A549 (cell line): Measurements from ENCODE around the gene HEXIM2. TPM values are rescaled to one million over a fixed set of nuclear protein-coding genes. Genes with fewer than 3 reads are reported as not detected.

Experiments
- ATAC-seq, 2 experiments: fragments of 200-7000 bp in 1 of 2; fragments of >200 bp in 1 of 2; cut with Nextera tagmentation in 1 of 2; cut with Tn5 transposase in 1 of 2; 3 replicates each; pipeline versions ENCODE4 v1.8.0 to v1.9.1; 2018 to 2020; ENCODE audit warnings: mild to moderate bottlenecking in 1 of 2, moderate library complexity in 1 of 2
- CTCF ChIA-PET: fragments of 300-600 bp; sonication (Branson Sonifier 250); formaldehyde crosslinking; extraction: SDS; loops from one replicate; lab custom pipeline; 2021; ENCODE audit warnings: antibody characterized with exemption, inconsistent platforms; lab: Yijun Ruan, JAX
- POLR2A ChIA-PET: fragments of 350-600 bp; formaldehyde crosslinking; extraction: SDS; loops from one replicate; lab custom pipeline; 2021; ENCODE audit warnings: antibody characterized with exemption, inconsistent platforms; lab: Yijun Ruan, JAX
- DNase-seq, 2 experiments: peaks; one replicate each; pipeline versions ENCODE4 v3.0.0 to v3.0.0-alpha.2; 2011 to 2016; ENCODE audit warnings: low read depth in 1 of 2, low spot score in 1 of 2
- FAIRE-seq: peaks from 2 replicates; lab custom pipeline; 2011; peaks lifted over from hg19 to GRCh38; lab: Jason Lieb, UNC
- H3K27ac ChIP-seq, 2 experiments: fragments of >200 bp; sonication (Bioruptor Twin); formaldehyde crosslinking; 3 replicates each; pipeline ENCODE4 v1.5.1; 2016 to 2017
- H3K4me1 ChIP-seq: fragments of >200 bp; sonication (Bioruptor Twin); formaldehyde crosslinking; 3 replicates; pipeline ENCODE4 v1.6.1; 2016
- H3K4me2 ChIP-seq: fragments of >200 bp; sonication (Bioruptor Twin); formaldehyde crosslinking; 3 replicates; pipeline ENCODE4 v1.6.1; 2016
- H3K4me3 ChIP-seq: fragments of >200 bp; sonication (Bioruptor Twin); formaldehyde crosslinking; 3 replicates; pipeline ENCODE4 v1.5.1; 2016
- H3K9me3 ChIP-seq: fragments of >200 bp; sonication (Bioruptor Twin); formaldehyde crosslinking; 3 replicates; pipeline ENCODE4 v1.6.1; 2016
- BCL3 ChIP-seq: fragments of >200 bp; sonication (Bioruptor Twin); formaldehyde crosslinking; IDR thresholded peaks from 3 replicates; pipeline ENCODE4 v1.6.1; 2016
- BHLHE40 ChIP-seq: IDR thresholded peaks from 2 replicates; pipeline ENCODE4 v1.6.1; 2012; ENCODE audit warnings: low read depth, low read length, inconsistent platforms
- CBX2 ChIP-seq: fragments of 200-600 bp; sonication (generic); IDR thresholded peaks from 2 replicates; pipeline ENCODE4 v1.6.1; 2016; ENCODE audit warnings: low read depth, mild to moderate bottlenecking, borderline replicate concordance
- CEBPB ChIP-seq, 2 experiments: fragments of >200 bp in 1 of 2; sonication (Bioruptor Twin) in 1 of 2; formaldehyde crosslinking in 1 of 2; IDR thresholded peaks; 2 replicates each; pipeline ENCODE4 v1.6.1; 2012 to 2016
- CTCF ChIP-seq: fragments of >200 bp; sonication (Bioruptor Twin); formaldehyde crosslinking; IDR thresholded peaks from 3 replicates; pipeline ENCODE4 v1.5.1; 2016
- E2F6 ChIP-seq: IDR thresholded peaks from 2 replicates; pipeline ENCODE4 v1.6.1; 2012; ENCODE audit warnings: low read depth, borderline replicate concordance
- EHMT2 ChIP-seq: fragments of 200-600 bp; sonication (generic); IDR thresholded peaks from 2 replicates; pipeline ENCODE4 v1.6.1; 2016; ENCODE audit warnings: antibody characterized with exemption, low read depth, mild to moderate bottlenecking, moderate library complexity
- ESRRA ChIP-seq: fragments of 150-350 bp; IDR thresholded peaks from 2 replicates; pipeline ENCODE4 v1.6.1; 2014; ENCODE audit warnings: mild to moderate bottlenecking, low read length, borderline replicate concordance
- FOSB ChIP-seq: fragments of 250-450 bp; sonication (Bioruptor Pico); IDR thresholded peaks from 2 replicates; pipeline ENCODE4 v1.5.0; 2020; ENCODE audit warnings: mild to moderate bottlenecking, moderate library complexity
- FOXS1 ChIP-seq: fragments of 250-450 bp; sonication (Bioruptor Pico); IDR thresholded peaks from 2 replicates; pipeline ENCODE4 v1.5.0; 2020; ENCODE audit warnings: mild to moderate bottlenecking, moderate library complexity
- GATA3 ChIP-seq: IDR thresholded peaks from 2 replicates; pipeline ENCODE4 v1.6.1; 2012; ENCODE audit warnings: borderline replicate concordance
- HDAC2 ChIP-seq: fragments of 200-600 bp; sonication (generic); IDR thresholded peaks from 2 replicates; pipeline ENCODE4 v1.6.1; 2016
- HMGXB4 ChIP-seq: fragments of 250-450 bp; sonication (Bioruptor Pico); IDR thresholded peaks from 2 replicates; pipeline ENCODE4 v1.5.0; 2021; ENCODE audit warnings: mild to moderate bottlenecking, moderate library complexity, borderline replicate concordance
- HOXB13 ChIP-seq: fragments of 250-450 bp; sonication (Bioruptor Pico); IDR thresholded peaks from 2 replicates; pipeline ENCODE4 v1.5.0; 2020; ENCODE audit warnings: low read depth, mild to moderate bottlenecking, moderate library complexity
- HOXB5 ChIP-seq: fragments of 250-450 bp; sonication (Bioruptor Pico); IDR thresholded peaks from 2 replicates; pipeline ENCODE4 v1.5.0; 2020; ENCODE audit warnings: mild to moderate bottlenecking, moderate library complexity
- JUN ChIP-seq, 2 experiments: fragments of >200 bp; sonication (Bioruptor Twin); formaldehyde crosslinking; IDR thresholded peaks; 2 replicates in 1 of 2; 3 replicates in 1 of 2; pipeline ENCODE4 v1.6.1; 2016 to 2017
- JUNB ChIP-seq: fragments of >200 bp; sonication (Bioruptor Twin); formaldehyde crosslinking; IDR thresholded peaks from 2 replicates; pipeline ENCODE4 v1.6.1; 2016
- KDM1A ChIP-seq: fragments of 200-600 bp; sonication (generic); IDR thresholded peaks from 2 replicates; pipeline ENCODE4 v1.6.1; 2016; ENCODE audit warnings: low read depth, mild to moderate bottlenecking
- KDM5A ChIP-seq: fragments of 200-600 bp; sonication (generic); IDR thresholded peaks from 2 replicates; pipeline ENCODE4 v1.6.1; 2016; ENCODE audit warnings: antibody characterized with exemption, mild to moderate bottlenecking
- MAFK ChIP-seq: fragments of 450-650 bp; IDR thresholded peaks from 2 replicates; pipeline ENCODE4 v1.6.1; 2014; ENCODE audit not compliant: partially characterized antibody
- MAX ChIP-seq: IDR thresholded peaks from 2 replicates; pipeline ENCODE4 v1.6.1; 2012
- MAZ ChIP-seq: fragments of 150-350 bp; IDR thresholded peaks from 2 replicates; pipeline ENCODE4 v1.6.1; 2014; ENCODE audit warnings: antibody characterized with exemption, low read depth, low read length, borderline replicate concordance
- MYC ChIP-seq: IDR thresholded peaks from 2 replicates; pipeline ENCODE4 v1.6.1; 2012; ENCODE audit warnings: mild to moderate bottlenecking, inconsistent platforms, low read length, improper control_type of control experiment, borderline replicate concordance
- NR3C1 ChIP-seq: fragments of >200 bp; sonication (Bioruptor Twin); formaldehyde crosslinking; IDR thresholded peaks from 3 replicates; pipeline ENCODE4 v1.6.1; 2017
- PBX3 ChIP-seq: IDR thresholded peaks from 2 replicates; pipeline ENCODE4 v1.6.1; 2012
- RAD21 ChIP-seq, 2 experiments: fragments of >200 bp in 1 of 2; sonication (Bioruptor Twin) in 1 of 2; formaldehyde crosslinking in 1 of 2; IDR thresholded peaks in 1 of 2; conservative IDR thresholded peaks in 1 of 2; 2 replicates in 1 of 2; 3 replicates in 1 of 2; pipeline ENCODE4 v1.6.1; 2012 to 2018; ENCODE audit warnings: inconsistent platforms in 1 of 2
- RARB ChIP-seq: fragments of 250-450 bp; sonication (Bioruptor Pico); IDR thresholded peaks from 2 replicates; pipeline ENCODE4 v1.8.0; 2021; ENCODE audit warnings: mild to moderate bottlenecking, moderate library complexity
- RCOR1 ChIP-seq: fragments of 150-350 bp; IDR thresholded peaks from 2 replicates; pipeline ENCODE4 v1.6.1; 2014; ENCODE audit warnings: antibody characterized with exemption, low read length, low read depth
- SMC3 ChIP-seq: fragments of >200 bp; sonication (Bioruptor Twin); formaldehyde crosslinking; IDR thresholded peaks from 3 replicates; pipeline ENCODE4 v1.6.1; 2018; ENCODE audit warnings: inconsistent platforms
- SREBF2 ChIP-seq: fragments of 450-650 bp; IDR thresholded peaks from 2 replicates; pipeline ENCODE4 v1.6.1; 2014; ENCODE audit warnings: mild to moderate bottlenecking, moderate library complexity
- USF2 ChIP-seq: fragments of 450-650 bp; IDR thresholded peaks from 2 replicates; pipeline ENCODE4 v1.6.1; 2014; ENCODE audit warnings: antibody characterized with exemption
- ZC3H11A ChIP-seq: fragments of 450-650 bp; IDR thresholded peaks from 2 replicates; pipeline ENCODE4 v1.6.1; 2014; ENCODE audit warnings: antibody characterized with exemption, mild to moderate bottlenecking
- ZFP36 ChIP-seq: fragments of 450-650 bp; IDR thresholded peaks from 2 replicates; pipeline ENCODE4 v1.6.1; 2014; ENCODE audit warnings: borderline replicate concordance; ENCODE audit not compliant: partially characterized antibody
- ZNF302 ChIP-seq: fragments of 250-450 bp; sonication (Bioruptor Pico); IDR thresholded peaks from 2 replicates; pipeline ENCODE4 v1.9.0; 2021; ENCODE audit warnings: inconsistent platforms, mild to moderate bottlenecking, moderate library complexity
- WGBS: methylation state at CpG from one replicate; pipeline ENCODE4 v1.1.6; 2017; ENCODE audit errors: missing lambda C conversion rate; 5-methylcytosine and 5-hydroxymethylcytosine counted together
- polyA plus RNA-seq, 4 experiments: library from polyadenylated mRNA; depleted of rRNA in 3 of 4; stranded (reverse); fragments of >200 nt; fragmentation: RNase III in 1 of 4; extraction: RNeasy Plus Mini Kit Qiagen cat#74134 plus additional on column Dnase treatment in 1 of 4; gene quantifications; 2 replicates in 3 of 4; 3 replicates in 1 of 4; pipeline ENCODE4 v1.2.3, GENCODE V29; 2011 to 2017

Gene HEXIM2
- polyA plus RNA-seq, 2 of the 4 experiments (the other 2 are of a cell fraction), result 15.5 to 23.1 TPM

GRCh38 chr17:45147581-45148182 lies 14.0 kb upstream of the HEXIM2 start:
- WGBS, result under 1% methylated on average over 34 of the region's 38 CpGs
- peak; percentile 77 for FAIRE-seq
- peak; percentile 98 for TF ChIP-seq PBX3
- TF ChIP-seq JUN (IDR thresholded peaks at IDR 0.05), result no peak
- no peak for TF ChIP-seq ZC3H11A
- TF ChIP-seq HMGXB4 (CRISPR knock-in tag), result peak; percentile 99
- peak; percentile 91; the same call in 1 of the 2 replicates for TF ChIP-seq RARB (CRISPR knock-in tag)
- 0 out of 2 replicates have a peak, but pooled peaks have one; percentile 44 for TF ChIP-seq E2F6
- no peak for TF ChIP-seq ESRRA
- TF ChIP-seq USF2, result no peak
- TF ChIP-seq KDM1A, result no peak
- no peak for TF ChIP-seq NR3C1
- TF ChIP-seq ZNF302 (CRISPR knock-in tag), result no peak
- TF ChIP-seq HOXB5 (CRISPR knock-in tag), result peak; percentile 91; the same call in 1 of the 2 replicates
- TF ChIP-seq RCOR1, result no peak
- TF ChIP-seq MAX, result peak; percentile 99
- TF ChIP-seq SREBF2, result no peak
- TF ChIP-seq MAZ, result peak; percentile 48; the same call in 1 of the 2 replicates
- TF ChIP-seq BCL3, result 0 out of 3 replicates have a peak, but pooled peaks have one; percentile 2
- no peak for TF ChIP-seq JUNB
- peak; percentile 92 for TF ChIP-seq FOXS1 (CRISPR knock-in tag)
- TF ChIP-seq GATA3, result peak; percentile 88
- no peak for TF ChIP-seq CBX2
- no peak for TF ChIP-seq SMC3
- TF ChIP-seq RAD21 (conservative IDR thresholded peaks at IDR 0.05 in 1 of 2, IDR thresholded peaks at IDR 0.05 in 1 of 2), result 0 out of 5 replicates have a peak, but pooled peaks of 1 of the 2 experiments have one; percentile 21
- peak; percentile 84; the same call in 1 of the 2 replicates for TF ChIP-seq HOXB13 (CRISPR knock-in tag)
- peak; percentile 92 for TF ChIP-seq BHLHE40
- TF ChIP-seq FOSB (CRISPR knock-in tag), result peak; percentile 97
- no peak for TF ChIP-seq KDM5A
- TF ChIP-seq MYC, result peak; percentile 86; the same call in 1 of the 2 replicates
- TF ChIP-seq CEBPB (IDR thresholded peaks at IDR 0.05), result peak in 1 of 2 experiments; percentile 70; a peak in 1 of 4 replicates
- no peak for TF ChIP-seq CTCF
- TF ChIP-seq MAFK, result no peak
- TF ChIP-seq ZFP36, result no peak
- TF ChIP-seq EHMT2, result no peak
- no peak; the same call in 1 of the 2 replicates for TF ChIP-seq HDAC2

More at GRCh38 chr17:45147581-45148182, 14.0 kb upstream of the HEXIM2 start:
- ChIA-PET POLR2A (interaction anchor here (0.6 to 7.5 kb wide), 46 partner anchors 8 to 662 kb away, joined by 3 to 404 read pairs (median 9); partner anchors contain the start of genes ACBD4, FMNL1, HEXIM2 and MAP3K14), CTCF (interaction anchor here (0.7 to 43.5 kb wide), 9 partner anchors 15 to 278 kb away, joined by 3 to 2147 read pairs (median 10); partner anchors contain the start of genes ACBD4, FMNL1, HEXIM2 and PLCD3)
- Histone ChIP-seq H3K9me3 (no peaks in the 10 kb centered on the region), H3K27ac (peak overlapping the region; percentile 97 to 98), H3K4me1 (peaks cover 25% of the 10 kb centered on the region), H3K4me2 (peak overlapping the region; percentile 93), H3K4me3 (peak overlapping the region; percentile 61)
- peak; percentile 35 to 50 for ATAC-seq
- DNase-seq, result peak; percentile 83 to 99
